ENCODE results near the gene CELA3A.

Gene CELA3A

DNA sequence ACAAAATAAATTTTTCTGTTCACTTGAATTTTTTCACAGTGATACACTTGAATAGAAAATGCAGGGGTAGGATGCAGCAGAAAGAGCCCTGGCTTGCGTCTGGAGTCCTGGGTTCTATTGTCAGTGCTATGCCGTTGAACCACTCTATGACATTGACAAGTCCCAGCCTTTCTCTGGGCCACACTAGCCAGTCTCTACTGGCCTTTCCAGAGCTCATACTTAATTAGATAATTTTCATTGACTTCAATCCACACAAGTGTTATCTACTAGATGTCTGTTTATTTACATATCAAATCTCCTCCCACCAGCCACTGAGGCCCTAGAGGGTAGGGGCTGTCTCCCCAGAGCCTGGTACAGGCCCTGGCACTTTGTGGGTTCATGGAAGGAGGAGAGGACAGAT is 40.1 kb upstream of the CELA3A start:
- Histone ChIP-seq H3K27ac (ENCODE audit: extremely low read depth, low read depth, low read length) (no peak overlapping the region), H3K9me3 (ENCODE audit: control insufficient read depth, insufficient read depth, low read depth, low read length) (no peaks in the 10 kb centered on the region), H3K4me1 (ENCODE audit: control insufficient read depth, insufficient read depth, low read length) (peaks cover 6% of the 10 kb centered on the region; the same call in 1 of the 2 replicates), H3K4me3 (ENCODE audit: low read depth, low read length) (no peak overlapping the region), H3K36me3 (ENCODE audit: control insufficient read depth in 2 of 2, insufficient read depth in 1 of 2, low read length in 2 of 2) (no peaks in the 10 kb centered on the region)
- TF ChIP-seq ZNF660 (tag by site-specific recombination; IDR thresholded peaks at IDR 0.05), result no peak
- no peak for TF ChIP-seq KLF1 (tag by site-specific recombination; IDR thresholded peaks at IDR 0.05)
- TF ChIP-seq, protein P1, sequence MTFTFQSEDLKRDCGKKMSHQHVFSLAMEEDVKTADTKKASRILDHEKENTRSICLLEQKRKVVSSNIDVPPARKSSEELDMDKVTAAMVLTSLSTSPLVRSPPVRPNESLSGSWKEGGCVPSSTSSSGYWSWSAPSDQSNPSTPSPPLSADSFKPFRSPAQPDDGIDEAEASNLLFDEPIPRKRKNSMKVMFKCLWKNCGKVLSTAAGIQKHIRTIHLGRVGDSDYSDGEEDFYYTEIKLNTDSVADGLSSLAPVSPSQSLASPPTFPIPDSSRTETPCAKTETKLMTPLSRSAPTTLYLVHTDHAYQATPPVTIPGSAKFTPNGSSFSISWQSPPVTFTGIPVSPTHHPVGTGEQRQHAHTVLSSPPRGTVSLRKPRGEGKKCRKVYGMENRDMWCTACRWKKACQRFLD (tag by site-specific recombination; IDR thresholded peaks at IDR 0.05), result no peak
- TF ChIP-seq KLF7 (tag by site-specific recombination; IDR thresholded peaks at IDR 0.05; ENCODE audit: borderline replicate concordance), result no peak
- TF ChIP-seq, protein P2, sequence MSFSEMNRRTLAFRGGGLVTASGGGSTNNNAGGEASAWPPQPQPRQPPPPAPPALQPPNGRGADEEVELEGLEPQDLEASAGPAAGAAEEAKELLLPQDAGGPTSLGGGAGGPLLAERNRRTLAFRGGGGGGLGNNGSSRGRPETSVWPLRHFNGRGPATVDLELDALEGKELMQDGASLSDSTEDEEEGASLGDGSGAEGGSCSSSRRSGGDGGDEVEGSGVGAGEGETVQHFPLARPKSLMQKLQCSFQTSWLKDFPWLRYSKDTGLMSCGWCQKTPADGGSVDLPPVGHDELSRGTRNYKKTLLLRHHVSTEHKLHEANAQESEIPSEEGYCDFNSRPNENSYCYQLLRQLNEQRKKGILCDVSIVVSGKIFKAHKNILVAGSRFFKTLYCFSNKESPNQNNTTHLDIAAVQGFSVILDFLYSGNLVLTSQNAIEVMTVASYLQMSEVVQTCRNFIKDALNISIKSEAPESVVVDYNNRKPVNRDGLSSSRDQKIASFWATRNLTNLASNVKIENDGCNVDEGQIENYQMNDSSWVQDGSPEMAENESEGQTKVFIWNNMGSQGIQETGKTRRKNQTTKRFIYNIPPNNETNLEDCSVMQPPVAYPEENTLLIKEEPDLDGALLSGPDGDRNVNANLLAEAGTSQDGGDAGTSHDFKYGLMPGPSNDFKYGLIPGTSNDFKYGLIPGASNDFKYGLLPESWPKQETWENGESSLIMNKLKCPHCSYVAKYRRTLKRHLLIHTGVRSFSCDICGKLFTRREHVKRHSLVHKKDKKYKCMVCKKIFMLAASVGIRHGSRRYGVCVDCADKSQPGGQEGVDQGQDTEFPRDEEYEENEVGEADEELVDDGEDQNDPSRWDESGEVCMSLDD (tag by site-specific recombination; IDR thresholded peaks at IDR 0.05), result no peak
- no peak for TF ChIP-seq ZNF626 (tag by site-specific recombination; IDR thresholded peaks at IDR 0.05)
- TF ChIP-seq ZNF16 (tag by site-specific recombination; IDR thresholded peaks at IDR 0.05; ENCODE audit: low read depth), result no peak
- TF ChIP-seq ZNF654 (tag by site-specific recombination; IDR thresholded peaks at IDR 0.05; ENCODE audit: low read depth), result no peak
- TF ChIP-seq ZNF121 (tag by site-specific recombination; IDR thresholded peaks at IDR 0.05), result no peak
- no peak for TF ChIP-seq ZNF501 (tag by site-specific recombination; IDR thresholded peaks at IDR 0.05)
- TF ChIP-seq, protein P3, sequence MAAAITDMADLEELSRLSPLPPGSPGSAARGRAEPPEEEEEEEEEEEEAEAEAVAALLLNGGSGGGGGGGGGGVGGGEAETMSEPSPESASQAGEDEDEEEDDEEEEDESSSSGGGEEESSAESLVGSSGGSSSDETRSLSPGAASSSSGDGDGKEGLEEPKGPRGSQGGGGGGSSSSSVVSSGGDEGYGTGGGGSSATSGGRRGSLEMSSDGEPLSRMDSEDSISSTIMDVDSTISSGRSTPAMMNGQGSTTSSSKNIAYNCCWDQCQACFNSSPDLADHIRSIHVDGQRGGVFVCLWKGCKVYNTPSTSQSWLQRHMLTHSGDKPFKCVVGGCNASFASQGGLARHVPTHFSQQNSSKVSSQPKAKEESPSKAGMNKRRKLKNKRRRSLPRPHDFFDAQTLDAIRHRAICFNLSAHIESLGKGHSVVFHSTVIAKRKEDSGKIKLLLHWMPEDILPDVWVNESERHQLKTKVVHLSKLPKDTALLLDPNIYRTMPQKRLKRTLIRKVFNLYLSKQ (tag by site-specific recombination; IDR thresholded peaks at IDR 0.05; ENCODE audit: borderline replicate concordance), result no peak
- ChIA-PET POLR2A (no interaction called here), CTCF (interaction anchor here (0.5 to 1.3 kb wide), 2 partner anchors 179 to 184 kb away, joined by 3 to 4 read pairs; no protein-coding TSS in a partner anchor)

DNA sequence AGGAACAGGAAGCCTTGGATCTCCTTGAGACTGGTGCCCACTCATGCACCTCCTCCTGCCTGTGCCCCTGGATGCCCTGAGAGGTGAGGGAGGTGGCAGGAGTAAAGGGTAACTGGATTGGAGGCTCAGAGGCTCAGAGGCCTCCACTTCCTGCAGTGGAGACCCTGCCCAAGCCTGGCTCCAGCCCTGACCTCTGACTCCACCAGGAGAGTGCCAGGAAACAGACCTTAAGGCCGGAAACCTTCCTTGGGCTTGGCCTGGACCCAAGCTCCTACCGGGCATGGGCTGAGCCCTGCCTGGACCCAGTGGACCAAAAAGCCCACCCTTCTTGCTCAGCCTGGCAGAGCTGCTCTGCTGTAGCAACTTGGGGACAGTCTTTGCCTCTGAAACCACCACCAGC is 39.7 kb upstream of the CELA3A start:
- no peak for TF ChIP-seq ZFP69B (tag by site-specific recombination; IDR thresholded peaks at IDR 0.05)
- TF ChIP-seq ZNF514 (tag by site-specific recombination; IDR thresholded peaks at IDR 0.05), result no peak
- TF ChIP-seq KLF7 (tag by site-specific recombination; IDR thresholded peaks at IDR 0.05; ENCODE audit: borderline replicate concordance), result no peak
- TF ChIP-seq KLF8 (tag by site-specific recombination; IDR thresholded peaks at IDR 0.05), result no peak
- no peak for TF ChIP-seq ZNF510 (tag by site-specific recombination; IDR thresholded peaks at IDR 0.05; ENCODE audit: insufficient replicate concordance)
- no peak for TF ChIP-seq TCF7L2 (IDR thresholded peaks at IDR 0.05; ENCODE audit: borderline replicate concordance, low read depth, low read length)
- Histone ChIP-seq H3K4me3 (ENCODE audit: low read depth, low read length) (no peak overlapping the region), H3K4me1 (ENCODE audit: control insufficient read depth, insufficient read depth, low read length) (peaks cover 2% of the 10 kb centered on the region; the same call in 1 of the 2 replicates), H3K9me3 (ENCODE audit: control insufficient read depth, insufficient read depth, low read depth, low read length) (no peaks in the 10 kb centered on the region), H3K27ac (ENCODE audit: extremely low read depth, low read depth, low read length) (no peak overlapping the region), H3K36me3 (ENCODE audit: control insufficient read depth in 2 of 2, insufficient read depth in 1 of 2, low read length in 2 of 2) (no peaks in the 10 kb centered on the region)
- CTCF ChIA-PET, result interaction anchor here (0.5 to 1.3 kb wide), 2 partner anchors 180 to 184 kb away, joined by 3 to 4 read pairs; no protein-coding TSS in a partner anchor
- POLR2A ChIA-PET, result no interaction called here

All from HEK293 (cell line).